Vagina (tissue), 2 donors: ENCODE results near the gene PRDM16.

ENCODE experiments used
- CTCF ChIP-seq, 3 experiments: fragments of 450-650 bp in 2 of 3; fragments of 200-600 bp in 1 of 3; sonication (generic) in 1 of 3; IDR thresholded peaks; one replicate each; pipeline ENCODE4 v1.5.1; 2017 to 2019; ENCODE audit warnings: antibody characterized with exemption in 3 of 3, mild to moderate bottlenecking in 2 of 3, moderate library complexity in 2 of 3
- POLR2AphosphoS5 ChIP-seq, 2 donors: sonication (generic); formaldehyde crosslinking; IDR thresholded peaks; one replicate each; pipeline ENCODE4 v1.9.0; 2017; ENCODE audit warnings: antibody characterized with exemption in 2 of 2, mild to moderate bottlenecking in 2 of 2, low read depth in 1 of 2; ENCODE audit not compliant: insufficient read depth in 1 of 2

DNA sequence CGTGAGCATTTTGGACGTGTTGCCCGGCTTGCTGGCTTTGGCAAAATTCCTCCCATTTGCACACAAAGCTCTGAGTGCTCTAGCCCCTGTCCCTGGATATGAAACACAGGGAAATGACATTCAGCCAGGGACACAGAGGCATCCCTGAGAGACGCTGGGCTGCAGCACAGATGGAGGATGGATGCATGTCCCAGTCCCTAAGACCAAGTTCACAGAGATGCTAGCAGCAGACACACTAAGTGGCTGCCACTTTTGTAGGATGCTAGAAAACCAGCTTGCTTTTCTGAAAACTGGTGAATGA is 35.3 kb upstream of the PRDM16 start:
- TF ChIP-seq CTCF (IDR thresholded peaks at IDR 0.05) (no peak), POLR2AphosphoS5 (IDR thresholded peaks at IDR 0.05; ENCODE audit: insufficient read depth in 1 of 2, low read depth in 1 of 2) (no peak)
